ENCODE results near the gene RXRA. TPM values are rescaled to one million over a fixed set of nuclear protein-coding genes. Genes with fewer than 3 reads are reported as not detected.

Gene RXRA
- total RNA-seq, 1 donor from 2014 or later, result 14.0 TPM

GRCh38 chr9:134366223-134367031, 40.2 kb downstream of the RXRA start:
- DNase-seq (ENCODE audit: low read depth in 2 of 2), result peak; percentile 72 to 83

- no peak for DNase-seq (ENCODE audit: low read depth in 2 of 2)
Measured at GRCh38 chr9:134367061-134367460, 40.8 kb downstream of the RXRA start.

GRCh38 chr9:134367791-134368490, 41.7 kb downstream of the RXRA start:
- no peak for DNase-seq (ENCODE audit: low read depth in 2 of 2)

- no peak for DNase-seq (ENCODE audit: low read depth in 2 of 2)
Measured at GRCh38 chr9:134368571-134368970, 42.3 kb downstream of the RXRA start.

GRCh38 chr9:134369416-134370212, 43.4 kb downstream of the RXRA start:
- DNase-seq (ENCODE audit: low read depth in 2 of 2), result no peak

DNA sequence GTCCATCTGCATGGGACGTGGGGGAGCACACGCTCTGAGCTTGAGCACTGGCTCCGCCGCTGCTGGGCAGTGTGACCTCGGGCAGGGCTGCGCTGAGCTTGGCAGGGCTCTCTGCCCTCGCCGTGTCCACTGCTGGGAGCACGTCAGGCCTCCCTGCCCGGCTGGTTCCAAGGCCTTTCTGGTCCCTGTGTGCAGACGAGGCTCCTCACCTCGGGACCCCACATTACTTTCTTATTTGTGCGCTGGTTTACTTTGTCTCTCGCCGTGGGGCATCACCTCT, 43.9 kb downstream of the RXRA start:
- DNase-seq (ENCODE audit: low read depth in 2 of 2), result no peak

DNA sequence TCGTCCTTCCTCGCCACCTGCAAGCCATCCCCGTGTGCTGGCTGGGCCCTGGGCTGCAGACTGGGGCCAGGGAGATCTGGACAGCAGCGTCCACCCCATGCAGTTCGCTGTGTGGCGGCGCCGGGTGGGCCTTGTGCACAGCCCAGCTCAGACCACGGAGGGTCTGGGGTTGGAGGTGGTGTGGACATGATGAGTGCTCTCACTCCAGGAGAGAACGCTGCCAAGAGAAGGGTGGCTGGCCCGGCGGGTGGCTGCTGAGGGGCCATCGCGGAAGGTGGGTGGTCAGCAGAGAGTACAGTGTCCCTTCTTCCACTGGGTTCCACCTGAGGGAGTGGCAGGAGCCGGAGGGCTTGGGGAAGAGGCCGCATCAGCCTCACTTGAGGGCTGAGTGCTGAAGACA, 44.4 kb downstream of the RXRA start:
- DNase-seq (ENCODE audit: low read depth in 2 of 2), result no peak

GRCh38 chr9:134371731-134372130, 45.5 kb downstream of the RXRA start:
- DNase-seq (ENCODE audit: low read depth in 2 of 2), result no peak

- no peak for DNase-seq (ENCODE audit: low read depth in 2 of 2)
Measured at GRCh38 chr9:134372581-134373267, 46.5 kb downstream of the RXRA start.

- DNase-seq (ENCODE audit: low read depth in 2 of 2), result no peak
Measured at GRCh38 chr9:134373269-134373668, 47.0 kb downstream of the RXRA start.

DNA sequence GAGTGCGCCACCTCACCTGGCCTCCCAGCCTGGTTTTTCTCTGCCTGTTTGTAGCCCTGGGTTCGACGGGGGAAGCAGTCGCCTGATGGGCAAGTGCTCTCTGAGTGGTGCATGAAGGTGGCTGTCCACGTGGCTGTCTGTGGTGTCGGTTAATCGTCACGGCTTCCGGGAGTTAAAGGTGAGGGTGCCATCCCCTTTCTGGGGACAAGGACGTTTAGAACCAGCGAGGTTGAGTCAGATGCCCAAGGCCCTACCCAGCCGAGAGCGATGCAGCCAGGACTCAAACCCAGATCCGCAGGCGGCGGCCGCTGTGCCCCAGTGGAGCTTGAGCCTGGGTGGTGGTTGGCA, 47.7 kb downstream of the RXRA start:
- DNase-seq (ENCODE audit: low read depth in 2 of 2), result no peak

DNA sequence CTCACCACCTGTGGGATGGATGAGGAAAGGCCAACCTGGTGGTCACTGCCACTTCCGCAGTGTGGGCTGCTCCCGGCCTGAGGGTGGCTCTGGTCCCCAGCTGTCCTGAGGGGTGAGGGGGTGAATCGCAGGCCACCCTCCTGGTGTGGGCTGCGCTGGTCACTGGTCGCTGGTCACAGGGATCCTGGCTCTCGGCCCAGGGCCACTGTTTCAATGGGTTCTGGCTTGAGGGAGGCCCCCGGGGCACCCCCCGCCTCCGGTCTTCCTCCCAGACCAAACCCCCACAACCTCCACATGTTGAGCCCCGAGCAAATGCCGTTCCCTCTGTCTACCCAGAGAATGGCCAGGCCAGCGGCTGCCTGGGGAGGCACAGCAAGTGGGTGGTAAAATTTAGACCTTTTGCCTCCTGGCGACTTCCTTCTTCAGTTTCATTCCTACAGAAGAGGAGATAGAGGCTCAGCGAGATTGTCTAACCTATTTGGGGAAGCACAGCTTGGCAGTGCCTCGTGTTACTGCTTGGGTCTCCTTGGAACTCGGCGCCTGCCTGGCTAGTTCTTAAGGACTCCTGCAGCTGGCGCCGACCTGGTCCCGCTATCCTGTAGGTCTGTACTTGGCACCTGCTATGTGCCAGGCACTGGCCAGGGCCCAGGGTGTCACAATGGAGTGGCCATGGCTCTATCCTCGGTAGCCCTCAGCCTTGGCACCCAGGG, 48.2 kb downstream of the RXRA start:
- DNase-seq (ENCODE audit: low read depth in 2 of 2), result no peak

GRCh38 chr9:134375011-134375390, 48.7 kb downstream of the RXRA start:
- no peak for DNase-seq (ENCODE audit: low read depth in 2 of 2)

DNA sequence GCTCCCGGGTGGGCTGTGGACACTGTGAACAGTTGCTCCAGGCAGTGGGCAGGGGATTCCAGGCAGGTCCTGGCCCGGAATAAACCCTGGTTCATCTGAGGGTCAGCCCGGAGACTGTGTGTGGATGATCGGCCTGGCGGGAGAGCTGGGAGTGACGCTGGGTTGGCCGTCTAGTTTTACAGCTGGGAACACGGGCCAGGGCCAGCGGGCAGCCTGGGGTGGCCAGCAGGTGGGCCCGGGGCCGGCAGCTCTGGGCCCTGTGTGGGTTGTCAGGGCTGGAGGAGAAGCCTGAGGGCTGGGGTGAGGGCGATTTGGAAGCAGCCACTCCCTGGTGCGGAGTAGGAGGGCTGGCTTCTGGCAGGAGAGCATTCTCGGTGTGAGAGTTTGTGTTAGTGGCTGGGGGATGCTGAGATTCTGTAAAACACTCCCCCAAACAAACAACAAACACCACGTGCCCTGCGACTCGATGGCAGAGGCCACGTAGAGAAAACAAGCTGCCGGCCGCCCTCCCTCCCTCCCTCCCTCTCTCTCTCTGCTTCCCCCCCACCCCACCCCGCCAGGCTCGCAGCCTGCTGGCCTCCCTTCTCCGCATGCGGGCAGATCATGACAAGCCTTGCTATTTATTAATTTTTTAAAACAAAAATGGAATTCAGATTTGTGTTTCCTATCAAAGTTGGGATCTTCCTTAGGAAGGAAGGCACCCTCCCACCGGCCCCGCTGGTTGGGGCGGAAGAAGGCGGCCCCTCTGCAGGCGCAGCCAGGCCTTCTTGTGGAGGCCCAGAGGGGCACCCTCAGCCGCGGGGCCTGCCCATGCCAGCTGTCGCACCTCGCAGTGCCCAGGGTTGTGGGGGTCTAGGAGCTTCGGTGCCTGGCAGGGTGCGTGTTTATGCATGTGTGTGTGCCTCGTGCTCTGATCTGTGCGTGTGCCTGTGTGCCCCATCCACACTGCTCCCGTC, 49.5 kb downstream of the RXRA start:
- DNase-seq (ENCODE audit: low read depth in 2 of 2), result peak in 1 of 2 donors; percentile 49

- no peak for DNase-seq (ENCODE audit: low read depth in 2 of 2)
Measured at GRCh38 chr9:134376386-134377142, 50.3 kb downstream of the RXRA start.

DNA sequence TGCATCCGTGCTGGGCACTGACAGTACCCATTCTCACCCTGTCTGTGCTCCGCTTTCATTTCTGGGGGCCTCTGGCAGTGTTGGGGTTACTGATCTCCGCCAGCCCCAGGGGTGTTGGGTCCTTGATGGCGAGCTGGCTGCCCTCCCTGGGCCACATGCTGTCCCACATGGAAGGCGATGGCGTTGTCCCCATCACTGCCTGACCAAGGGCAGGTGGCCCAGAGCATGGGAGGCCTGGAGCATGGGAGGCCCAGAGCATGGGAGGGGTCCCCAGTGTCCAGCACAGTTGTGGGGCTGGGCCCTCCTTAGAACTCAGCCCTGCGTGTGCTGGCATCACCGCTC, 50.9 kb downstream of the RXRA start:
- no peak for DNase-seq (ENCODE audit: low read depth in 2 of 2)

- DNase-seq (ENCODE audit: low read depth in 2 of 2), result no peak
Measured at GRCh38 chr9:134377976-134378375, 51.7 kb downstream of the RXRA start.

DNA sequence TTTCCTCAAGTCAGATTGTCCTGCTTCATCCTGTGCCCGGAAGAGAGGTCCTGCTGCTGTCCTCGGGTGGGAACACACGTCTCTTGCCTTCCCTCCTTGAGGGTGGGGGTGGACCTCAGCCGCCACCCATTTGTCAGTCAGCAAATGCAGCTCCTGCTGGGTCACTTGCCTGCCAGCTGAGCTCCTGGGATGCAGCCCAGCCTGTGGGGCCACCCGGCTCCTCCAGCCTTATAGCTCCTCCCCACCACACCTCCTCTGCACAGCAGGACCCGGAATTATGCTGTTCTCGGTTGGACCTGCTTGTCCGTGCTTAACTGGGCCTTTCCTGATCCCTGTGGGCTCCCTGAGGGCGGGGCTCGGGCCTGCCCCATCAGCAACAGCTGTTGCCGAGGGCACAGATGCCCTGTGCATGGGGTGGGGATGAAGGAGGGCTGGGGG, 52.7 kb downstream of the RXRA start:
- peak in 1 of 2 donors; percentile 39 for DNase-seq (ENCODE audit: low read depth in 2 of 2)

DNA sequence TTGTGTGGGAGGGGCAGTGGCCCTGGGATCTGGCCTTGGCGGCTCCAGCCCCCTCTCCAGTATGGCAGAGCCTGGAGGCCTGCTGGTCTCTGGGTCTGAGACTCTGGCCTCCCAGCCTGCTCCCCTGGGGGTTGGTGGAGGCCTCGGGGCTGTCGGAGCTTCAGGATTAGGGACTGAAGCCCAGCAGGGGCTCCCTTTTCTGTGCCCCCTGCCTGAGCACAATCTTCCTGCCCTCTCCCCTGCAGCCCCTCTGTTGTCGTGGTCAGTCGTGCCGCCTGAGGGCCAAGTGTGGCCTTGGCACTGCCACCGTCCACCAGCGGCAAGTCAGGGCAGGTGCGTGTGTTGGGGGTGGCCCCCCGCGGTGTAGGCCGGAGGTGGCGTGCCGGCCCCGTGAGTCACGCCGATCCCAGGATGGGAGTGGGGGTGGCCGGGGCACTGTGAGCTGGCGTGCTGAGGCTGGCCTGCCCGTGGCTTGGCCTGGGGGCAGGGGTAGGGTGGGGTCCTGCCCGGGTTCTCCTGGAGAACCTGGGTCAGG, 53.6 kb downstream of the RXRA start:
- peak in 1 of 2 donors; percentile 42 for DNase-seq (ENCODE audit: low read depth in 2 of 2)
